Measurements from ENCODE around the gene PLD4.
A peak's percentile ranks its signal among the peaks of the same experiment; 100 is the strongest.

Gene PLD4

GRCh38 chr14:104976198-104977007 is 51.7 kb downstream of the PLD4 start:
- DNase-seq, result peak; percentile 81

- no peak for DNase-seq
Observed at GRCh38 chr14:104977008-104977680, 52.5 kb downstream of the PLD4 start.

GRCh38 chr14:104977681-104978653 is 53.3 kb downstream of the PLD4 start, which contains the start of gene AHNAK2:
Gene AHNAK2, minus strand, starts transcription at chr14:104978374. Its CDS starts 137 bp downstream, at chr14:104978237.
- DNase-seq, result peak; percentile 29

GRCh38 chr14:104978746-104979691 is 54.3 kb downstream of the PLD4 start:
- no peak for DNase-seq

GRCh38 chr14:104979758-104980610 is 55.3 kb downstream of the PLD4 start:
- DNase-seq, result no peak

GRCh38 chr14:104980611-104981531 is 56.2 kb downstream of the PLD4 start:
- DNase-seq, result no peak

- DNase-seq, result no peak
Observed at GRCh38 chr14:104981699-104982541, 57.2 kb downstream of the PLD4 start.

GRCh38 chr14:104982548-104983230 is 58.0 kb downstream of the PLD4 start:
- no peak for DNase-seq

Measured in central memory CD4-positive, alpha-beta T cell (primary cell).